Activated naive CD4-positive, alpha-beta T cell treated with Interleukin-2 at 50 U/mL for 16 hours (primary cell): ENCODE measurements around the gene TPRX1.
"Not testable (repeated sequence)": the region's sequence is repeated elsewhere in the genome, so short reads cannot be mapped to it uniquely, and the experiment has no call there.

Experiments
- DNase-seq: peaks from one replicate; pipeline ENCODE4 v3.0.0-alpha.2; 2020

Gene TPRX1

DNA sequence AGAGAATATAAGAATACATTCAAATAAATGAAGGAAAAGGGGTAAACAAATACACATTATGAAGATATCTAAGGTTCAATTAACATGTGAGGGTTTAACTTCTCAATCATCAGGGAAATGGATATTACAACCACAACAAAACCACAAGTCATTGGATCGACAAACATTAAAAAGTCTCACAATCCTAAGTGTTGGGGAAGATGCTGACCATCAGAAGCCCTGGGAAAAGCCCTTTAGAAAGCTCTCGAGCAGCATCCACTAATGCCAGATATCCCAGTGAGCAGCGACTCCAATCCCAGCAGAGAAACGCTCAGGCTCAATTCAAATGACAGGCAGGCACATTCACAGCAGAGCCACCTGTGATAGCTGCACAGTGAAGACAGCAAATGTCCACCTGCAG, 3.1 kb downstream of the TPRX1 start:
- no peak for DNase-seq

DNA sequence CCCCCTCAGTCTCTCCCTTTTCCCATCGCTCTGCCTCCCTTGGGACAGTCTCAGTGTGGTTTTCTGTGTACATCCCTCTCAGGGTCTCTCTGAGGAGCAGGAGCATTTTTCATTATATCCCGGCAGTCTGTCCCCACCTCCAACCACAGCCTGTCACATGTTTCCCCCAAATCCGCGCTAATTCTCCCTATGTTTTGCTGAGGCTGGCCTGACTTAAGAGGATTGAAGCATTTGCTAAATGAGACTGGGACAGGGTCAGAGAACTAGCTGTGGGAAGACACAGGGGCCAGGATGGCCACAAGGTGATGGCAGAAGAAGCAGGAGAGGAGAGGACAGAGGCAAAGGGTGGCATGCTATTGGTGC, 5.5 kb downstream of the TPRX1 start:
- DNase-seq, result no peak

DNA sequence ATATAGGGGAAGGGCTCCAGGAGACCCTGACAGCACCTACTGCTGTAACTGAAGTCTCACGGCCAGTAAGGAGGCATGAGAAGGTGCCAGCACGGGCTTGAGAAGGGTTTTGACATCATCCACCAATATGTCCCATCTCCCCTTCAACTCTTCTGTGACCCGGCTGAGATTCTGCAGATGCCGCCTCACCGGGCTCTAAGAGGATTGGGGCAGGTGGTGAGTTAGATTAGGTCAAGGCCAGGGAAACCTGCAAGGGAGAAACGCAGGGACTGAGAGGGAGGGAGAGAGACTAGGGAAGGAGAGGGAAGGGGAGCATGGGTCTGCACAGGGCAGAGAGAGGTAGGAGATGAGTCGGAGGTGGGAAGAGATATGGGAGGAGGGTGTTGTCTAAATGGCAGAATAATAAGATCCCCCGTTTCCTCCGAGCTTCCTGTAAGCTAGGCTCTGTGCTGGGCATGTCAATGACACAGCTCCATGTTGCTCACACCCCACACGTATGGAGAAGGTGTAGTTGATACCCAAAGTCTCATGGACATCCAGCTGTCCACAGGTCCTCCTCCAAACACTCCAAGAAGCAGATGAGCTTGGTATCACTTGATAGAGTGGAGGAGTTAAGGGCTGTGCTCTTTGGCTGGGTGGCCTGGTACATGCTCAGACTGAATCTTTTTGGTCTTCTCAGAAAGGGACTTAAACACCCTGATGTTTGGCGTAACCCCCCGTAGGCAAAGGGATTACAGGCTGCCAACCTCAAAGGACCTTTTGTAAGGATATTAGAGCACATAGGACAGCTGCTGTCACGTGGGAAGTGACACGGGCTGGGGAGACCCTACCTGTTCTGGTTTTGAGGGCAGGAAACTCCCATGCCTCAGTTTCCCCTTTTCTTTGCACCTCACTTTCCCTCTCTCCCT, 6.1 kb downstream of the TPRX1 start:
- DNase-seq, result no peak

DNA sequence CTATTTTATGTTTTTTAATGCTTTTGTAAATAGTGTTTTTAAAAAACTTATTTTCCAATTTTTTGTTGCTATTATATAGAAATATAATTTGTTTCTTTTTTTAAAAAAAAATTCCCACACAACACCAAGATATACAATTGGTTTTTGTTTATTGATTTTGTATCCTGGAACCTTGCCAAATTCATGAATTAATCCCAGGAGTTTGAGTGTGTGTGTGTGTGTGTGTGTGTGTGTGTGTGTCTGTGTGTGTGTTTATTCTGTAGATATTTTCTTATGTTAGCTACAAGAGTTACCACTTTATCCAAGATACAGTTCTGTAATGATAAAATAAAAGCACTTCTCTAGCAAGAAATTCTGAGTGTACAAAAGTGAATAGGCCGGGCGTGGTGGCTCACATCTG, 7.6 kb downstream of the TPRX1 start:
- no peak for DNase-seq

DNA sequence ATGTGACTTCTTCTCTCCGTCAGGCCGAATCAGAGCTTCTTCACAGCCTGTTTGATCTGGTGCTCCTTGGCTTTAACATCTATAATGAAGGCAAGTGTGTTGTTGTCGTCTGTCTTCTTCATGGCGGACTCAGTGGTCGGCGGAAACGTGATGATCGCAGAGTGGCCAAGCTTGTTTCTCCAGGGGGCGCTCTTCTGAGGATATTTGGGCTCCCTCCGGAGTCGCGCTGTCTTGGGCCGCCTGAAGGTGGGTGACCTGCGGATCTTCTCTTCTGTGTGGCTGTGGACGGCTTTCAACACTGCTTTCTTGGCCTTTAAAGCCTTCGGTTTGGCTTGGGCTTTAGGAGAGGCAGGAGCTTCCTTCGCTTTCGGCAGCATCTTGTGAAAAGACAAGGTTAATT, 9.8 kb downstream of the TPRX1 start:
- no peak for DNase-seq

DNA sequence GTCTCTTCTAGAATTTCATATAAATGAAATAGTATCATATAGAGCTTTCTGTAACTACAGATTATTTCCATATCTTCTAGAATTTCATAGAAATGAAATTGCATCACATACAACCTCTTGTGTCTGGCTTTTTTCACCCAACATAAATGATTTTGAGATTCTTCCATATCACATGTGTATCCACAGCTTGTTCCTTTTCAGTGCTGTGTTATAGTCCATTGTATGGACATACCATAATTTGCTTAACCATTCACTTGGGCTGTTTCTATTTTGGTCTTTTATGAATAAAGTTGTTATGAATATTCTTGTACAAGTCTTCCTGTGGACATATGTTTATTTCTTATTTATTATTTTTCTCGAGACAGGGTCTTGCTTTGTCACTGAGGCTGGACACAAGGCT, 11.7 kb downstream of the TPRX1 start:
- no peak for DNase-seq

DNA sequence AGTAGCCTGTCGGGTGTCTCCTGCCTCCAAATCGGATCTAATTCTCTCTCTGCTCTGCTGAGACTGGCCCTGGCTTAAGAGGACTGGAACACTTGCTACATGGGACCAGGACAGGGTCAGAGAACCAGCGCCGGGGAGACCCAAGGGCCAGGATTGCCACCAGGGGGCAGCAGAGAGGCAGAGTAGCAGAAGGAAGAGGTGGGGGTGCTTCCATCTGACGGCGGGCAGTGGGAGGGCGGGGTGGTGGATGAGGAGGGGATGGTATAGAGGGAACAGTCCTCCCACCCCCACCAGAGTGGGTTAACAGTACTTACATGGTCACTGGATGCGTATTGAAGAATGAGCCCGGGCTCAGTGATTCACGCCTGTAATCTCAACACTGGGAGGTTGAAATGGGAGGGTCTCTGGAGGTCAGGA, 13.9 kb downstream of the TPRX1 start:
- DNase-seq, result peak; percentile 85

DNA sequence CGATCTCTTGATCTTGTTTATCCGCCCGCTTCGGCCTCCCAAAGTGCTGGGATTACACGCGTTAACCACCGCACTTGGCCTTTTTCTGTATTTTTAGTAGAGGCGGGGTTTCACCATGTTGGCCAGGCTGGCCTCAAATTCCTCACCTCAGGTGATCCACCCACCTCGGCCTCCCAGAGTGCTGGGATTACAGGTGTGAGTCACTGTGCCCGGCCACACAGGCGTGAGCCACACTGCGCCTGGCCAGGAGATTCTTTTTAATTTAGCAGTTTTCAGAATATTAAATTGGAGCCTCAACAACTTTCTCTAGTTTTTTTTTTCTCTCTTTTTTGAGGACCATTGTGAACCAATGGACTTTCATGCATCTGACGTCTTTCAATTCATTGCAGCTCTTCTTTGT, 14.5 kb downstream of the TPRX1 start:
- not testable (repeated sequence) for DNase-seq

DNA sequence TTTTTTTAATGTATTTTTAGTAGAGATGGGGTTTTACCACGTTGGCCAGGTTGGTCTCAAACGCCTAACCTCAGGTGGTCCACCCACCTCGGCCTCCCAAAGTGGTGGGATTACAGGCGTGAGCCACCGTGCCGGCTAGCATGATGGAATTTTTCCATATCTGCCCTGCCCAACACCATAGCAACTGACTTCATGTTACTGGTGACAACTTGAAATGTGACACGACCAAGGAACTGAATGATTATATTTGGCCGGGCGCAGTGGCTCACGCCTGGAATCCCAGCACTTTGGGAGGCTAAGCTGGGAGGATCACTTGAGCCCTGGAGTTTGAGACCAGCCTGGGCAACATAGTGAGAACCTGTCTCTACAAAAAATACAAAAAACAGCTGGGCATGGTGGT, 17.0 kb downstream of the TPRX1 start:
- DNase-seq, result not testable (repeated sequence)

DNA sequence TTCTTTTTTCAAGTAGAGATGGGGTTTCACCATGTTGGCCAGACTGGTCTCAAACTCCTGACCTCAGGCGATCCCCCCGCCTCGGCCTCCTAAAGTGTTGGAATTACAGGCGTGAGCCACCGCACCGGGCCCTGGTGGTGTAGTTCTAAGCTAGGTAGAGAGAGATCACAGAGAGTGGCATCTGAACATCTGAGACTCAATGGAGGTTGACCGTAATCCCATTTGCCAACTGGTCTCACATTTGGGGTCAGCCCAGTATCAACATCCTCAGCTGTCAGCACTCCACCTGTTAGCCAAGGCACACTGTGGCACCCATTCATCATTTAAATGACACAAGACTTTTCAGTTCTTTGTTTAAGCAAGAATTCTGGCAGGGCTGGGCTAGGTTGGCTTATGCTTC, 17.8 kb downstream of the TPRX1 start:
- no peak for DNase-seq

DNA sequence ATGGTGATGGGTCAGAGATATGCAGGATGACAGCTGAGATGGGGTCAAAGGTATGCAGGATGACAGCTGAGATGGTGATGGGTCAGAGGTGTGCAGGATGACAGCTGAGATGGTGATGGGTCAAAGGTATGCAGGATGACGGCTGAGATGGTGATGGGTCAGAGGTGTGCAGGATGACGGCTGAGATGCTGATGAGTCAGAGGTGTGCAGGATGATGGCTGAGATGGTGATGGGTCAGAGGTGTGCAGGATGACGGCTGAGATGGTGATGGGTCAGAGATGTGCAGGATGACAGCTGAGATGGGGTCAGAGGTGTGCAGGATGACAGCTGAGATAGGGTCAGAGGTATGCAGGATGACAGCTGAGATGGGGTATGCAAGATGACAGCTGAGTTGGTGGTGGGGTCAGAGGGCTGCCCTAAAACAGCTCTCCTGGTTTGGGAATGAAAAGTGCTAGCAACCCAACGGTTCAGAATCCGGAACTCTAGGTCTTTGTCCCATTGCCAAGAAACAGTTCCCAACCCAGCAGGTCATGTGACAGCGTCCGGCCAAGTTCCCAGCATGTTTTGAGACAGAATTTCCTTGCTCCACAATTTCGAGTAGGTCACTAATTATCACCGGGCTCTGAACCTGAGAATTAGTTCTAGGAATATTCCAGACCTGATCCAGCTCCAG, 22.6 kb downstream of the TPRX1 start:
- DNase-seq, result no peak

DNA sequence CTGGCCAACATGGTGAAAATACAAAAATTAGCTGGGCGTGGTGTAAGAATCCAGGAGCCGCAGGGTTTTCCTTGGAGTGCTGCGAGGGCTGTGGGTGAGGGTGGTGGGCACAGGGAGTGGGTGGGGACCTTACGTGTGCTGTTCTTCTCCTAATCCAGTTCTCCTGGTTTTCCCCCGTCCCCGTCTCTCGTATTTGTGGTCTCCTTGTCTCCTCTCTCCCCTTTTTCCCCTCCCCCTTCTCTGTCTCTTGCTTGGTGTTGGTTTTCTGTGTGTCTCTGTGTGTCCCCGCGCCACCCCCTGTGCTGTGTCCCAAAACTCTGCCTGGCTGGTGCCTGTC, 24.2 kb downstream of the TPRX1 start:
- DNase-seq, result no peak

DNA sequence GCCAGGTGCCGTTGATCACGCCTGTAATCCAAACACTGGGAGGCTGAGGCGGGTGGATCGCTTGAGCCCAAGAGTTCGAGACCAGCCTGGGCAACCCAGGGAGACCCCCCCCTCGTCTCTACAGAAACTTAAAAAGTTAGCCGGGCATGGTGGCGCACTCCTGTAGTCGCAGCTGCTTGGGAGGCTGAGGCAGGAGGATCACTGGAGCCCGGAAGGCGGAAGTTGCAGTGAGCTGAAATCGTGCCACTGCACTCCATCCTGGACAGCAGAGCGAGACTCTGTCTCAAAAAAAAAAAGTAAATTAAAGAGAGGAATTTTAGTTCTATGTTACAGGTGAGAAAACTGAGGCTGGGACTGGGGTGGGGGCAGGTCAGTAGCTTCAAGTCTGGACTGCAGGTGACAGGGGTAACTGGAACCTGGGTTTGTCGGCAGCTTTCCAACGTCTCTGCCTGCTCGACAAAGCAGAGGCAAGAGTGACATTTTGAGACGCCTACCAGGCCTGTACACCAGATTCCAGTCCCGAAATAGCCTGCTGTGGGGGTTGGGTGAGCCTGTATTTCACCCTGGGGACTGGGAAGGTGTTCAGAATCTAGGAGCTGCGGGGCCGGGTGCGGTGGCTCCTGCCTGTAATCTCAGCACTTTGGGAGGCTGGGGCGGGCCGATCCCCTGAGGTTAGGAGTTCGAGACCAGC, 24.7 kb downstream of the TPRX1 start:
- no peak for DNase-seq

DNA sequence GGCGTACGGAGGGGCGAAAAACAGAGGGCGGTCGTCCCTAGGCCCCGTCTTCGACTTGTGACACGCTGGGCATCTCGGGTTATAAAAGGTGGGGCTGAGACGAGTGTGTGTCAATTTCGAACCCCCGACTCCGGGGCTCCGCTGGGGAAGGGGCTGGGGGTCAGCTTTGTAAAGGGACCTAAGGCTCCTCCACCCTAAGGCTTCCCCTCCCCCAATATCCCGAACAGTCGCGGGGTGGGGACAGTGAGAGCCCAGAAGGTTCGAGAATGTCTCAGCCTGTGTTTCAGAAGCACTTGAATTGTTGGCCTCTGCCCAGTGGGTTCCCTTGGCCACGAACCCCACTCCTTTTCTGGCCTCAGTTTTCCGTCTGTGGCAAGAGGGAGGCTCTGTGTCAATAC, 25.4 kb downstream of the TPRX1 start:
- DNase-seq, result peak; percentile 26

DNA sequence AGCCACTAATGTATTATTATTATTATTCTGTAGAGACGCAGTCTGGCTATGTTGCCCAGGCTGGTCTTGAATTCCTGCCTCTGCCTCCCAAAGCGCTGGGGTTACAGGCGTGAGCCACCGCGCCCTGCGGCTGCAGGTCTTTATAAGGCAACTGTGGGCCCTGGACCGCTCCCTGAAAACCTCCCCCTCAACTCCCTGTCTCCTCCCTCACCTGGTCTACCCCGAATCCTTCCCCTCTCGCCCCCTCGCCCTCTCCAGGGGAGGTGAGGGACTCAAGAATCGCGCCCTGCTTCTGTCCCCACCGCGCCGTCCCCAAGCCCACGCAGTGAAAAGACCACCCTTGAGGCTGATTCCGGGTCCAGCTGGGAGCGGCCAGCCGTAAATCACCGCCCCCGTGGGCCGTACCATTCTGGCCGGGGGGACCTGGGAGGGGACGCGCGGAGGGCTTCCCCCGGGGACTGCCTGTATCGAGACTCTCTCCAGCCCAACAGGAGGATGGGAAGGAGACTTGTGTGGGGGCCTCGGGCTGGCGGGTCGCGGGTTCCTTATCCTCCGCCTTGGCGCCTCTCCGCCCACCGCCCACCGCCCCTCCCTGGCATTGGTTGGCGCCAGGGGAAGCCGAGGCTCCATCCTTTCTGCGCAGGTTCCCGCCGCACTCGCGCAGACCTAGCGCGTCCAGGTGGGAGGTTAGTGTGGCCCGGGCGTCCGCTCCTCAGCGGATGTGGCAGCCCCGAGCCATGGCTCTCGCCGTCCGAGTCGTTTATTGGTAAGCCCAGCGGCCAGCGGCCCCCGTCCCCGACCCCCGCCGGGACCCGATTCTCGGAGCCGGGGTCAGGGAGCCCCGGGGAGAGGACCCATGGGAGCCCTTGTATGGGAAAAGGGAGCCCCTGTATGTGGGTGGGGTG, 26.1 kb downstream of the TPRX1 start, which contains the start of gene SELENOW:
Gene SELENOW, plus strand, starts transcription at position 655 of the 905 bp plus-strand sequence. Its CDS starts 83 bp downstream, at position 738.
- DNase-seq, result peak; percentile 81

DNA sequence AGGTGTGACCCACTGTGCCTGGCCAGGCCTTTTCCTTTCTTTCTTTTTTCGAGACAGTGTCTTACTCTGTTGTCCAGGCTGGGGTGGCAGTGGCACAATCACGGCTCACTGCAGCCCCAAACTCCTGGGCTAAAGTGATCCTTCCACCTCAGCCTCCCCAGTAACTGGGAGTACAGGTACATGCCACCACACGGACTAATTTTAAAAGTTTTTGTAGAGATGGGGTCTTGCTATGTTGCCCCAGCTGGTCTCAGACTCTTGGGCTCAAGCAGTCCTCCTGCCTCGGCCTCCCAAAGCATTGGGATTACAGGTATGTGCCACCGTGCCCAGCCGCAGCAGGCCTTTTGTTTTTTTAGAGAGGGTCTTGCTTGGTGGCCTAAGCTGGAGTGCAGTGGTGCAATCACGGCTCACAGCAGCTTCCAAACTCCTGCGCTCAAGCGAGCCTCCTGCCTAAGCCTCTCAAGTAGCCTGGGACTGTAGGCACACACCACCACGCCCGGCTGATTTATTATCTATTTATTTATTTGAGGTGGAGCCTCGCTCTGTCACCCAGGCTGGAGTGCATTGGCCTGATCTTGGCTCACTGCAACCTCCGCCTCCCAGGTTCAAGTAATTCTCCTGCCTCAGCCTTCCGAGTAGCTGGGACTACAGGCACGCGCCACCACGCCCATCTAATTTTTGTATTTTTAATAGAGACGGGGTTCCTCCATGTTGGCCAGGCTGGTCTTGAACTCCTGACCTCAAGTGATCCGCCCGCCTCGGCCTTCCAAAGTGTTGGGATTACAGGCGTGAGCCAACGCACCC, 26.9 kb downstream of the TPRX1 start:
- not testable (repeated sequence) for DNase-seq

DNA sequence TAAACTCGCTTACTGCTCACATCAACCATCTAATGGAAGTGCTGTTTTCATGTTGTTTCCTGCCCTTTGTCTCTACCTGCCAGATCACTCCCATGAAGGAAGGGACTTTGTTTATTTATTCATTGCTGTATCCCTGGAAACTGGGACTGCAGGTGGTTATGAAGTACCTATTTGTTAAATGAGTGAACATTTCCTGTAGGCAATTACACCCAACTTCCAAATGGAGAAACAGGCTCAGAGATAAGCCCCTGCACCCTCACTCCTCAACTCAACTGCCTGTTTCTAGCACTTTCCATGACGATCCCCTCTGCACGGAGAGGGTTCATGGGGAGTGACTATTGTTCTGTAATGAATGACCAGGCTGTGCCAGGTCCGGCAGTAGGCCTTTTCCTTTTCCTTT, 27.8 kb downstream of the TPRX1 start:
- DNase-seq, result no peak

DNA sequence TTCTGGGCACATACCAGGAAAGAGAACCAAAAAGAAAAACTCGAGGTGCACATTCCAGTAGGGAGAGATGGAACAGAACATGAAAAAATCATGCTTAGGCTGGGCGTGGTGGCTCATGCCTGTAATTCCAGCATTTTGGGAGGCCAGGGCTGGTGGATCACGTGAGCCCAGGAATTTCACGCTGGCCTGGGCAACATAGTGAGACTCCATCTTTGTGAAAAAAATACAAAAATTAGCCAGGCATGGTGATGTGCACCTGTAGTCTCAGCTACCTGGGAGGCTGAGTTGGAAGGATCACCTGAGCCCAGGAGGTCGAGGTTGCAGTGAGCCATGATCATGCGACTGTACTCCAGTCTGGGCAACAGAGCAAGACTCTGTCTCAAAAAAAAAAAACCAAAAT, 33.1 kb downstream of the TPRX1 start:
- not testable (repeated sequence) for DNase-seq

DNA sequence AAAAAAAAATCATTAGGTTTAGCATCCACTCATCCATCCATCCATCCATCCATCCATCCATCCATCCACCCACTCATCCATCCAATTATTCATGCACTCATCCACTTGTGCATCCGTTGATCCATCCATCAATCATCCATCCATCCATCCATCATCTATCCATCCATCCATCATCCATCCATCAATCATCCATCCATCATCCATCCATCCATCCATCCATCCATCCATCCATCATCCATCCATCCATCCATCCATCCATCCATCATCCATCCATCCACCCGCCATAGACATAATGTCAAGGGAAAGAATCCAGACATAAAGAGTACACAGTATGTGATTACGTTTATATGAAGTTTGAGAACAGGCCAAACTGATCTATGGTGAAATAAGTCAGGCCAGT, 34.8 kb downstream of the TPRX1 start:
- no peak for DNase-seq

DNA sequence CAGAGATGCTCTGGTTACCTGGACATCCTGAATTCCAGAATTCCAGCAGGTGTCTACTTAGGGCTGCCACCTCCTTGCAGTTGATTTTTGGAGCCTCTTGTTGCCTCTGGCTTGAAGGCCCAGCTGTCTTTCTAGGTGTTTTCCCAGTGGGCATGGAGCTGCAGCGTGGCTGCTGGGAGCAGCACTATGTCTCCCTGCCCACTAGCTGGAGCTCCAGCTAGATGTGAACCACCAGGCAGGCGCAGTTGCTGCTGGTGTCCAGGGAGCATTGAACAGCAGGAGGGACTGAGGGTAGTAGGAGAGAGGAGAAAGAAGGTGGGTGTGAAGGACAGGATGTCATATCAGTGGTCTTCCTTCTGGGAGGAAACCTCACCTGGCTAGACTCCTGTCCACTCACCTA, 35.7 kb downstream of the TPRX1 start:
- no peak for DNase-seq

DNA sequence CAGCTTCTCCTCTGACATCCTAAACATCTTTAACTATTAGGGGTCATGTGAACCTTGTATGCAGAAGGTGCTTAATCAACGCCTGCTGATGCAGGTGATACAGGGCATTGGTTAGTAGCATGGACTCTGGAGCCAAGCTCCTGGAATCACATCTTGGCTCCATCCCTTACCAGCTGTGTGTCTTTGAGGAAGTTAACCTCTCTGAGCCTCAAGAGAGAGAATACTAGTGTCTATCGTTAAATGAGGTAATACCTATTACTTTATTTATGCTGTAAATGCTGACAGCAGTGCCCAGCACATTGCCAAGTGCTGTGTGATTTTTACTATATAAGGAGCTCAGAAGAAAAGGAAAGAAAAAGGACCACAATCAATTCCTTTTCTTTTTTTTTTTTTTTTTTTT, 37.0 kb downstream of the TPRX1 start:
- no peak for DNase-seq

DNA sequence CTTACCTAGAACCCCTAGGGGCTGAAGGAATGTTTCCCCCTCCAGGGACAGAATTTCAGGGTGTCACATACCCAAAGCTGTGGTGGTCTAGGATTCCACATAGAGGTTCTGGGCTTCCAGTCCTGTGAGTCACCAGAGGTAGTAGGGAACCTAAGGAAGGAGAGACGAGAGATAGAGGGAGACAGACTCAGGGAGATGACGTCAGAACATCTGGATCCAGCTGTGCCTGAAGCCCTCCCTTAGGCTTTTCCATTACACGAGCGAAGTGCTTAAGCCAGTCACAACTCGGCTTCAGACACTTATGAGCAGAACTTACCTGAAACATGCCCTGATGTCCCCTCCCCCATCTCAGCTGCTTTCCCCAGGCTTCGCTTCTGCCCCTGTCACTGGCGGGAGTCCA, 37.7 kb downstream of the TPRX1 start:
- no peak for DNase-seq
